GM18870 (cell line): ENCODE data around the gene CCDC60.
"Not testable (repeated sequence)": the region's sequence is repeated elsewhere in the genome, so short reads cannot be mapped to it uniquely, and the experiment has no call there.

Source experiments
- ATAC-seq: cut with Tn5 transposase; IDR thresholded peaks from one replicate; pipeline ENCODE4 v1.9.1; 2021; ENCODE audit warnings: moderate library complexity; ENCODE audit not compliant: unreplicated experiment

CCDC60 gene

DNA sequence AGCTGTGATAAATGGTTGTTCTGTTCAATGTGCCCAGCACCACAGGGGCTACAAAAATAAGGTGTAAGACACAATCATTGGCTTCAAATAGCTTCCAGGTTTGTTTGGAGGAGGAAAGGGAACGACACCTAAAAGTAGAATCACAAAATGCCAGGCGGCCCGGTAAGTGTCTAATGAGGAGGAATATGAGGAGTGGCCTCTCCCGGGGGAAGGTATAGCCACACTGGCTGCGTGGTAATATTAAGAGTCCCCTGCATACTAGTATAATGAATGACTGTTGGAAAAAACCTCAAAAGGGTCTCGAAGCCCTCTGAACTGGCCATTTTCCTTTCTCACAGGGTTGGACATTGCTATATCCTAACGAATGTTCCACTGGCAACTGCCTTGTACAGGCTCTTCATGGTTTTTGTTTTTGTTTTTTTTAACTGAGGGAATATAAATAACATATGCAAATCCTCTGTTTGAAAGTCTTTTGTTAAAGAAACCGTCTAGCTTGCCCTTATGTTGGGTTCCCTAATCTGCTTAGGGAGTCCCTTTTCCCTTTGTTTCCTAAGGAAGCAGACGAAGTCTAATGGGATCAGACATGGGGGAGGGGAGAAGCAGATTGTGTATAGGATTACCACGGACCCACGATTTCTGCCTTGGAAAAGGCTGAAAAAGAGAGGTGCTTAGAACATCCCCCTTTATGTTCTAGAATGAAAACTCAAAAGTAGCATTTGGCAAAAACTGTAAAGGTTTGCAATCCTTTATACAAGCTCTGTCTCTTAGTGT is 4.2 kb downstream of the CCDC60 start:
- no peak for ATAC-seq

DNA sequence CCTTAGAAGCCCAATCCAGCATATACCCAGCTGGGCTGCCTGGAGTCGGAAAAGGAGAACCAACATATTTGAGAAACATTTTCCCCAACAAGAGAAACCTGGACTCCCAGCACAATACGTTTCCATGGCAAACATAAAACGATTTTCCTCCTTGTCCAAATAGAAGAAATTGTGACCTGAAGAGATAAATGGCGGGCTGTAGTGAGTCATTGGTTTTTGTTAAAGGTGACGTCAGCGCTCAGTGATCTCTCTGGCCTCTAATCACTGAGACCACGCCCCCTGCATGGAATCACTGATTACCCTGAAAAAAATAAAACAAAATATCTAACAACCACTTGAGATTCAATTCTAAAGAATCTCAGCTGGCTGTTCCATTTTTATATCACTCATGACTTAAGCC is 6.0 kb downstream of the CCDC60 start:
- ATAC-seq: no peak

DNA sequence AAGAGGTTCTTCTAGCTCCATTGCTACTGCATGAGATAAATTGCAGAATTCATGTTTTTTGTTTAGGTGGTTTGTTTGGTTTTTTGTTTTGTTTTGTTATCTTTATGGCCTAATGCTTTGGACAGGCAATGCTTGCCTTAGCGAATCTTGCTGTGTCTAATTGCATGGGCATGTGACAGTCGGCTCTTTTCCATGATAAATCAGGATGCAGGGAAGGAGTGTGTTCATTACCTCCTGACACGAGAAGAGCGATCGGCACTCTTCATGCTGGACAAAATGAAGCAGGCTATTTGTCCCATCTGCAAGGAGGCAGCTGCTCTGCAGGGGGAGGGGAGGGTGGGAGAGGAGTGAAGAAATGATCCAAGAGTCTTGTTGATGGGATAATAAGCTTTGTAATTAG is 6.5 kb downstream of the CCDC60 start:
- no peak for ATAC-seq

DNA sequence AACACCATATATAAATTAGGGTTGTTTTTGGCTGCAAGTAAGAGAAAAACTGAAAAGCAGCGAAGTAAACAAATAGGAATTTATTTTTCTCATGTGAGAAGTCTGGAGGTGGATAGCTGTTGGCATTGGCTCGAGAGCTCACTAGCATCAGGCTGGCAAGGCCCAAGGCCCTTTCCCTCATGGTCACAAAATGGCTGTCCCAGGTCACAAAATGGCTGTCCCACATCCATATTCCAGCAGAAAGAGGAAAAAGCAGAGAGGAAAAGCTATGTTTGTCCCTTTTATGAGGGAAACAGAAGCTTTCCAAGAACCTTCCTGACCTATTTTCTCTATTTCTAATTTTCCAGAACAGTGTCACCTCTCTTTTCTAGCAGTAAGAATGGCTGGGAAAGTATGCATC is 7.5 kb downstream of the CCDC60 start:
- ATAC-seq: no peak

DNA sequence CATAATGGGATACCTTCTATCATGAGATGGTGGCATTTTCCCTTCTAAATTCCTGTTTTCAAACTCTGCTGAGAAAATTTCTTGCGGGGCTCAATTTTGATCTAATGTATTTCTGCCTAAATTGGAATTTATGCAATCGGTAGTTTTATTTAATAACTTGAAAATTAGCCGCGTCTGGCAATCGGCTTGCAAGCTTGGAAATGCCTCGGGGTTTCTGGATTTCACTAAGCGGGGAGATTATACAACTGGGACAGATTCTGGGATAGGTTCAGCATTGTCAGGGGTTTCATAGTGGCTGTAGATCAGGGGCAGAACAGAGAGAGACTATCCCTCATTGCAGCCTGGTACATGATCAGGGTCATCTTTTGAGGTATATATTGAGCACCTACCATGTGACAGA is 8.6 kb downstream of the CCDC60 start:
- no peak for ATAC-seq

DNA sequence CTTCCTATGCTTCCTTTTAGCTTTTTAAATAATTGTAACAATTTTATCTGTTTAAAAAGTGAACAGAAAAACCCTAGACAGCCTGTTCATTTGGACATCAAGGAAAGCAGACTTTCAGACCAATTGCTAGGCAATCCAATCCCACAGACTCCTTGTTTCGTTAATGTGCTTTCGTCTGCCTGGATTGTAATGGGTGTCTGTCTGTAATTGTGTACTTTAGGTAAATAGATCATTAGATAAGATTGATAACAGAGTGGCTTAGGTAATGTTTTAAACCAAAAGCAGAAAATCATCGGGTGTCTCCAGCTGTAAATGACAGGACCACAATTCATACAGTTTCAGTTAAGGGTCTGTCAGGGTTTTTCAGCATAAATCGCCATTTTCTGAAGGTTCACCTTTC is 19.6 kb downstream of the CCDC60 start:
- ATAC-seq: no peak

DNA sequence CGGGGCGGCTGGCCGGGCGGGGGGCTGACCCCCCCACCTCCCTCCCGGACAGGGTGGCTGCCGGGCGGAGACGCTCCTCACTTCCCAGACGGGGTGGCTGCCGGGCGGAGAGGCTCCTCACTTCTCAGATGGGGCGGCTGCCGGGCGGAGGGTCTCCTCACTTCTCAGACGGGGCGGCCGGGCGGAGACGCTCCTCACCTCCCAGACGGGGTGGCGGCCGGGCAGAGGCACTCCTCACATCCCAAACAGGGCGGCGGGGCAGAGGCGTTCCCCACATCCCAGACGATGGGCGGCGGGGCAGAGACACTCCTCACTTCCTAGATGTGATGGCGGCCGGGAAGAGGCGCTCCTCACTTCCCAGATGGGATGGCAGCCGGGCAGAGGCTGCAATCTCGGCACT is 25.8 kb downstream of the CCDC60 start:
- ATAC-seq: not testable (repeated sequence)

DNA sequence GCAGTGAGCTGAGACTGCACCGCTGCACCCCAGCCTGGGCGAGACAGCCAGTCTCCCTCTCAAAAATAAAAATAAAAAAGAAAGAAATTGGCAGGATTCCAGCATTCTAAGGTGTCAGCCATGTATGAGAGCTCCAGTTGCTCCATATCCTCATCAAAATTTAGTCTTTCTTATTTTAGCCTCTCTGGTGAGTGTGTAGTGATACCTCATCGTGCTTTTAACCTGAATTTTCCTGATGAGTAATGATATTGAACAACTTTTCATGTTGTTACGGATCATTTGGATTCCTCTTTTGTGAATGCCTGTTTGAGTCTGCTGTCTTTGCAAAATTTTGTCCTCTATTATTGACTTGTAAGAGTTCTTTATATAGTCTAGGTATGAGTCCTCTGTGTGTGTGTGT is 28.5 kb downstream of the CCDC60 start:
- no peak for ATAC-seq

DNA sequence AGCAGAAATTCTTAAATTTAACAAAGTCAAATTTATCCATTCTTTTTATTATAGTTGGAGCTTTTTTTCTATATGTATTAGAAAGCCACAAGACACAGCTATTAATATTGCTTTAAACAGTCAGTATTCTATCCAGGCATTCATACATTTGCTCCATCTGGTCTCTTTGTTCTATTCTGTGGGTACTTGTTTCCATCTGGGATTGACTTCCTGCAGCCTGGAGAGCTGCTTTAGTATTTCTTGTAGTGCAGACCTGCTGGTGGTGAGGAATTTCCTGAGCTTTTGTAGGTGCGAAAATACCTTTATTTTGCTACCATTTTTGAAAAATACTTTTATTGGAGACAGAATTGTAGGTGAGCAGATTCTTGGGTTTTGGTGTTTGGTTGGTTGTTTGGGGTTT is 29.0 kb downstream of the CCDC60 start:
- ATAC-seq: no peak

DNA sequence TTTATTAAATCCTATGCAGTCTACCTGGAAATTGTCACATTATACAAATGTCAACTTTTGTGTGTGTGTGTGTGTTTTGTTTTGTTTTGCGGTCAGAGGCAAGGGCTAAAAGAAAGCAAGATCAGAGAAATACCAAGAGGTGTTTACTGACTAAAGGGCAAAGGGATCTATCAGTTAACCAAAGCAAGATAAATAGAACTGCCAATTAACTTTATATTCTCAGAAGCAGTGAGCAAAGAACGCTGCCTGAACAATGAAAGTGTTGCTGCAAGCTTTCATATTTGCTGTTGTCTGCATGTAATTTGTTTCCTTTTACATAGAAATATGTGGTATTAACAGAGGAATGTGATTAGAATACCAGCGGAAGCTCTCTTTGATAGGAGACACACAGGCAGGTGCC is 30.9 kb downstream of the CCDC60 start:
- no peak for ATAC-seq

DNA sequence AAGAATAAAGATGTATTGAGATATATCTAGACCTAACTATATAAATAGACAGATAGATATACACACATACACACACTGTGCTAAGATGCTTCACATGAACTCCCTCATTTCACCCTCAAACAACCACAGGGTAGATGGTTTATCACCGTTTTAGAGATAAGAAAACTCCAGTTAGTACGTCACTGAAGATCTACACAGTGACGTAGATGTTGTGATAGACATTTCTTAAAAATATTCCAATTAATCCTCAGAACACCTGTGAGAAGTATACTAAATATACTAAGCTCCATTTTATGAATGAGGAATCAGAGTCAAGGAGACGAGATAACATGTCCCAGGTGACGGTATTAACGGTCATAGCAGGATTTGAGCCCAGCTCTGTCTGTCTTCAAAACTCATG is 31.5 kb downstream of the CCDC60 start:
- ATAC-seq: no peak

DNA sequence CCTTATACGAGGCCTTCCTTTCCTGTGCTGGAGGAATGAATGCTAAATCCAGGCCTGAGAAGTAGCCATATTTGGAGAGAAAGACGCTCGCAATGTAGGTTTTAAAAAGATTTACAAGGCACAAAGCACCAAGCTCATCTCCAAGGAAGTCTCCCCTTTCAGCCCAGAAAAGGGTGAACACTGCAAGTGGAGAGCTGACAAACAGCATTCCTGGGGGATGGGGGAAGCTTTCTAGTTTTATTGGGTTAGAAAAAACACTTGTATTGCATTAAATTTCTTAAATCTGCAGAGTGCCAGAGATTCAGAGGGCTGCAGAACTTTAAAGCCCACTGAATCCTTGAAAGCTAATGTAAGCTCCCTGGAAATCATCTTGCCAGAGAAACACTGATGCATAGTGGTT is 34.6 kb downstream of the CCDC60 start:
- no peak for ATAC-seq

DNA sequence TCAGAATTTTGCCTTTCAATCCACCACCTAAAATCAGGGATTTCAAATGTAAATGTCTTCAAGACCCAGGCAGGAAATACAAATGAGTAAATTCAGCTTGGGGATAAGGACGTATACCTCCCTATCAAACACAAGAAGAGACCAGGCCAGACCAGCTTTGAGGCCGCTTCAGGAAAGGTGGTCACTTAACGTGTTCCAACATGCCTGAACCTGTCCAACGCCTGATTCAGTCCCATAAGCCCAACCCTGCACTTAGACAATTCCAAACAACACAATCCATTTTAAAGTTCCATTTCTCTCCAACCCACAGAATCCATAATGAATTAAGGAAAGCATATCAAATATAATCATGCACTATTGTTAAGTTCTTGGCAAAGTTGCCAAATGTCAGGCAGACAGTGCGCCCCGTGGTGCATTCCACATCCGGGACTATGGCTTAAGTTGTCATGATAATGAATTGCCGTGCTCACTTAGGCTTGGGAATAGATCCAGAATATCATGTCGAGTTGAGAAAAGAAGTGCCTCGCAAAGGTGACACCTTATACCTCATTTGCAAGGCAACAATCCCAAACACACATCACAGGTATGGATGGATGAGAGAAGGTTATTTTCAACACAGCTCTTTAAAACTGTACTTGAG is 35.5 kb downstream of the CCDC60 start:
- no peak for ATAC-seq

DNA sequence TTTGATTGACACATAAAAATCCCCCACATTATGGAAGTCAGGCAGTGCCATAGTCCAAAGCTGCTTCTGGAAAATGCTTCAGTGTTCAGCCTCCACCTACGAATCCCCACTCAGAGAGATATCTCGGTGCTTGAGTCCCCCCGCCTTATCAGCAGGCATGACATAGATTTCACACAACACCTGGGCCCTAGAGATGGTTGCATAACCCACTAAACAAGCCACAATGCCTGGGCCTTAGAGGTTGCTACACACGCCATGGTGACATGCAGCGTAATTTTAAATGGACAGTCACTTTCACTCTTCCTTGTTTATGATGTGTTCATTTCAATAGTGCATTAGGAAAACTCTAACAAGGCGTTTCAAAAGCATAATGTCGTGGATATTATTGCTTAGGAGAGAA is 38.0 kb downstream of the CCDC60 start:
- ATAC-seq: no peak

DNA sequence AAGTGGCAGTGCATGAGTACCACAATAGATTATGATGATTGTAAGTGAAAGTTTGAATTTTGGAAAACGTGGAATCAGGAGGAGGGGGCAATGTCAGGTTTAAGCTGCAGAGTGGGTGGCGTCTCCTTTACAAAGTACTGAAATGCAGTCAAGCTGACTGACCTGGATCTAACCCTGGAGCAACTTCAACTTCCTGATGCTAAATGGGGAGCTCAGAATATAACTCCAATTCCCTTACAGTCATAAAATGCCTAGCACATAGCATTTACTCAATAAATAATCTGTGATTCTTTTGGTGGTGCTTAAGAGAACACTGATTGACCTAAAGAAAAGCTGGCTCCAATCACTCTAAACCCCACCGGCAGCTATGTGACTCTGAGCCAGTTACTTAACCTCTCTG is 38.5 kb downstream of the CCDC60 start:
- ATAC-seq: no peak

DNA sequence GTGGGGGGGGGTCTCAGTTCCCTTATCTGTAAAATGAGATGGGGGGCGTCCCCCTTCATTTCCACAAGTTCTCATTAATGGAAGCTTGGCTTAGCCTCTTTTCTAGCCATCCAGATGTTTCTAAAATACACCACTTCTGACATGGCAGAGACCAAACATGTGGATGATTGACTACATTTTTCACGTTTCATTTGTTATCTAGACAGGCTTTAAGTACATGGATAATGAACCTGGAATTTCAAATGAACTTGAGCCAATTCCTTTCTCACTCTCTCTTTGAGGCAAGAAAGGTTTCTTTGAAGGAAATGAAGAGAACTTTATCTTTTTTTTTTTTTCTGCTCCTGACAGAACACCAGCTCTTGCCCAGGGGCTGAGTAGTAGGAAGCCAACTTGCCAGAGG is 39.1 kb downstream of the CCDC60 start:
- no peak for ATAC-seq

DNA sequence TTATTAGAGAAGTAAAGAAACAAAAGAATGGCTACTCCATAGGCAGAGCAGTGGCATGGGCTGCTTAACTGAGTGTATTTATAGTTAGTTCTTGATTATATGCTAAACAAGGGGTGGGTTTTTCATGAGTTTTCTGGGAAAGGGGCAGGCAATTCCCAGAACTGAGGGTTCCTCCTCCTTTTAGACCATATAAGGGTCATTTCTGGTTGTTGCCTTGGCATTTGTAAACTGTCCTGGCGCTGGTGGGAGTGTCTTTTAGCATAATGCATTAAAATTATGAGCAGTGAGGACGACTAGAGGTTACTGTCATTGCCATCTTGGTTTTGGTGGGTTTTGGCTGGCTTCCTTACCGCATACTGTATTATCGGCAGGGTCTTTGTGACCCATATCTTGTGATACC is 40.1 kb downstream of the CCDC60 start:
- ATAC-seq: no peak

DNA sequence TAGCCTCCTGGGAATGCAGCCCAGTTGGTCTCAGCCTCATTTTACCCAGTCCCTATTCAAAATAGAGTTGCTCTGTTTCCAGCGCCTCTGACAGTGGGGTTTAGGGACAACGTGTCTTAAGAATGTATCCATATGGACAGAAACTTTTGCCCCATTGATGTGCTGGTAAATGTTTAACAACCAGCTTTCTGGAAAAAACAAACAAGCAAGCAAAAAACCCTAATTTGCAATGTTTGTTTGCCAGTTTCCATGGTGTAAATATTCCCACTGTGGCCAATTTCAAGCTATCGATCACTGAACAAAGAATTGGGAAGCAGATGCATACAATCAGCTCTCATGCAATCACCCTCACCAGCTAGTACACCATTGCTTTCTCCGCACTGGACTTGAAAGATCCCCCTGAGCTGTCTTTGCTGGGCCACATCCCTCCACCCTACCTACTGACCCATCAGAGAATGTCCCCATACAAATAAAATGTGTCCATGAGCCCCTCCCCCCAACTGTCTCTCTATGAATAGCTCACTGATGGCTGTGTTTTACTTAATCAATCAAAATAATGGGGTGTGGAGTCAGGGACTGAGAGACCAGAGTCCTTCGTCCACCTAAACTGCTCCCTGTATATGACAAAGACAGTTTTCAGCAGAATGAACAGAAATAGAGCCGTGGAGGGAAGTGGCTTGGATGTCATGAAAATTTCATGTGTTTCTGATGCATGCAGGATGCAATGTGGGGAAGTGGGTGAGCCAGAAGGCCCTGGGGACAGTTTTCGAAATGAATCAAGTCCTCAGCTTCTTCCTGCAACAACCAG is 40.8 kb downstream of the CCDC60 start:
- no peak for ATAC-seq

DNA sequence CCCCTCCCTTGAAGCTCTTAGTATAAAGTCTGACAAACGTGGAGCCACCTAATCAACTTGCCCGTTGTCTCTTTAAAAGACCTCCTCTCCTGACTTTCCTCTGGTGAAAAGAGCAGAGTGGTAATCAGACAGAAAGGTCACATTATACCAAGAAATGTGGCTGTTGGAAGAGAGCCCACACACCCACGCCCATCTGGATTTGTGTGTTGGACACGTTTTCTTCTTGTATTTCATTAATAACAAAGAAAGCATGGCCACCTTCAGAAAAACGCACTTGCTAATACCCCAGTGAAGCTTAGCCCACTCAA is 41.3 kb downstream of the CCDC60 start:
- ATAC-seq: no peak

DNA sequence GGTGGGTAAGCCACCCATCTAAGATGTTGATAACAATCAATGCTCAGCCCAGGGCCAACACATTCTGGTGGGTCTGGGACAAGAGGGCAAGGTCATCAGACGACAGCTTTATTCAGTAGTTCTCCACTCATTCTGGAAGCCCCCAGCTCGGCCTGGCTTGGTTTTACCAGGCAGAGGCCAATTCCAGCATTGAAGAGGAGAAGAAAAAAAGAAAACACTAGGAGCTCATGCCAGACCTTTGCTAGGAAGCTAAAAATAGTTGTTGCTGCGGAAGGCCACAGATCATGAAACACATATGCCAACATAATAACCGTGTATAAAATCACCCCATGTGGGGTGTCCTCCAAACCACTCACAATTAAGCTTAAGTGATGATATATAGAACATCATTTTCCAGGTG is 44.4 kb downstream of the CCDC60 start:
- ATAC-seq: no peak

DNA sequence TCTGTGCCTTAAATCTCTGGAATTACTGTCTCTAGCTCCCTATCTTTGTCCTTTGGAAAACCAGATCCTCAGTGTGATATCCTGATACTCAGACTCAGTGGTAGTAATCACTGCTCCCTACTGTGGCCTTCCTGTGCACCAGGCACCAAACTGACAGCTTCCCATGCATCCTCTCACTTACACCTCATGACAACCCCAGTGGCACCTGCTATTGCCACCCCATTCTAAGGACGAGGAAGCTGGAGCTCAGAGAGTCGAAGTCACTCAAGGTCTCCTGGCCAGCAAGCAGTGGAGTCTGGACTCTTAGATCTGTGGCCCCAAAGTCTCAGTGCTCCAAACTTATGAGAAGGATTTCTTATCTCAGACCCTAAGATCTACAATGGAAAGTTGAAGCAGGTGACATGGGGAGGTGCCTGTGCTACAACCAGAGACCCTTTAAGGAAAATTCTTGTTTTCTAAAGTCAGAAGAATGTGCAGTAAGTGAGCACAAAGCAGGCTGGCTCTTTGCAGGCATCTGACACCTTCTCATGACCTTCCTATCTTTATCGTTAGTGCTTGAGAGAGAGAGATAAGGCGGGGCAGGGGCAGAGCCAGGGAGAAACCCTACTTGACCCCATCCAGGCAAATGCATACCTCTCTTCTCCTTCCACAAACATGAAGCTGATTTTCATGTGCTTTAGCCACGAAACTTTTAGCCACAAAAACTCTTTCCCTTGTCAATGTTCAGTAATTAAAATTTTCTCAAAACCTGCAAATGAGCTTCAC is 47.1 kb downstream of the CCDC60 start:
- ATAC-seq: no peak

DNA sequence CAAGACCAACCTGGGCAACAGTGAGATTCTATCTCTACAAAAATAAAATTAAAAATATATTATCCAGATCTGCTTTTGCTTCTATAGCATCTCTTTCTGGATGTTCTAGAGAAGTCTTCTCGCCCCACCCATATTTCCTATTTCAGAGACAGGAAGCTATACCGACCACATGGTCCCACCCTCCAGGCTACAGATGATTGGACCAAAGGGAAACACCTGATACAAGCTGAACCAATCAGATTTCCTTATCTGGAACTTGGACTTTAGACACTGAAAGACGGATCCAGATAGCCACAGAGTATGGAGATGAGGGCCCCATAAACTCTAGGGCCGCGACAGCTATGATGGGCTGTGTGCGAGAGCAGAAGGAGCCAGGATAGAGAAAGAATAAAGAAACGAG is 48.7 kb downstream of the CCDC60 start:
- ATAC-seq: no peak
